SU-DHL-6 (cell line): ENCODE results near the gene LEF1.

Experiments used
- H2AFZ ChIP-seq: fragments of 200-600 bp; sonication (generic); 2 replicates; pipeline ENCODE4 v1.6.1; 2014; ENCODE audit warnings: low read depth, mild to moderate bottlenecking, moderate library complexity, mixed read lengths, antibody characterized with exemption, low read length; ENCODE audit not compliant: severe bottlenecking
- H3F3A ChIP-seq: fragments of 200-600 bp; shearing (Covaris generic); 2 replicates; pipeline ENCODE4 v1.6.0; 2016; ENCODE audit warnings: antibody characterized with exemption, mild to moderate bottlenecking; ENCODE audit not compliant: insufficient read depth
- H3K27ac ChIP-seq: fragments of 200-600 bp; sonication (generic); 2 replicates; pipeline ENCODE4 v1.5.1; 2016; ENCODE audit warnings: low read depth, mild to moderate bottlenecking, low read length, moderate library complexity, mixed read lengths
- H3K27me3 ChIP-seq: fragments of 200-600 bp; sonication (generic), shearing (Covaris generic); 2 replicates; pipeline ENCODE4 v1.6.0; 2014; ENCODE audit warnings: mild to moderate bottlenecking, low read length
- H3K36me3 ChIP-seq: fragments of 200-600 bp; sonication (generic); 2 replicates; pipeline ENCODE4 v1.6.1; 2014; ENCODE audit warnings: mild to moderate bottlenecking, low read length, mixed read lengths
- H3K4me2 ChIP-seq: fragments of 300-600, 200-600 bp; shearing (Covaris generic), sonication (generic); 2 replicates; pipeline ENCODE4 v1.6.0; 2014; ENCODE audit warnings: low read length, low read depth, mild to moderate bottlenecking; ENCODE audit not compliant: poor library complexity, severe bottlenecking
- H3K4me3 ChIP-seq: fragments of 200-600 bp; sonication (generic); 2 replicates; pipeline ENCODE4 v1.5.1; 2014; ENCODE audit warnings: antibody characterized with exemption, low read length, mild to moderate bottlenecking, mixed read lengths; ENCODE audit not compliant: insufficient read depth, poor library complexity, severe bottlenecking
- H3K79me2 ChIP-seq: fragments of 200-600 bp; sonication (generic); 2 replicates; pipeline ENCODE4 v1.6.1; 2014; ENCODE audit warnings: mild to moderate bottlenecking, low read length, moderate library complexity; ENCODE audit not compliant: insufficient read depth
- H3K9ac ChIP-seq: fragments of 200-600 bp; sonication (generic); 2 replicates; pipeline ENCODE4 v1.7.0; 2014; ENCODE audit warnings: mild to moderate bottlenecking, low read length
- H3K9me2 ChIP-seq: fragments of 200-600 bp; sonication (generic); replicated peaks from 2 replicates; pipeline ENCODE4 v1.6.1; 2014; ENCODE audit warnings: low read length; ENCODE audit not compliant: insufficient read depth
- H3K9me3 ChIP-seq: fragments of 200-600 bp; sonication (generic); 2 replicates; pipeline ENCODE4 v1.6.1; 2014; ENCODE audit warnings: low read length, mixed read lengths; ENCODE audit not compliant: insufficient read depth
- H4K20me1 ChIP-seq: fragments of 200-600 bp; sonication (generic); 2 replicates; pipeline ENCODE4 v1.6.1; 2014; ENCODE audit warnings: low read depth, mild to moderate bottlenecking, antibody characterized with exemption, low read length, moderate library complexity, mixed read lengths
- CTCF ChIP-seq: fragments of 200-600 bp; sonication (generic); IDR thresholded peaks from one replicate; pipeline ENCODE4 v1.5.1; 2017; ENCODE audit warnings: antibody characterized with exemption, mild to moderate bottlenecking, low read length, moderate library complexity; ENCODE audit not compliant: insufficient read depth, poor library complexity, severe bottlenecking
- EZH2phosphoT487 ChIP-seq: fragments of 200-600 bp; sonication (generic), shearing (Covaris generic); conservative IDR thresholded peaks from 2 replicates; pipeline ENCODE4 v1.6.1; 2018; ENCODE audit warnings: mild to moderate bottlenecking, antibody characterized with exemption, low read length, moderate library complexity, mixed read lengths

LEF1 gene

GRCh38 chr4:108056418-108056817, 112.3 kb downstream of the LEF1 start:
- Histone ChIP-seq H3K9ac (no peak overlapping the region), H3K27ac (no peak overlapping the region), H3F3A (no peaks in the 10 kb centered on the region), H3K9me2 (no peaks in the 10 kb centered on the region), H4K20me1 (no peaks in the 10 kb centered on the region), H3K27me3 (no peaks in the 10 kb centered on the region), H3K79me2 (no peaks in the 10 kb centered on the region), H3K36me3 (no peaks in the 10 kb centered on the region), H3K9me3 (no peaks in the 10 kb centered on the region), H3K4me3 (no peak overlapping the region), H3K4me2 (no peak overlapping the region), H2AFZ (no peak overlapping the region)
- TF ChIP-seq CTCF (no peak), EZH2phosphoT487 (no peak)

- Histone ChIP-seq H3K79me2 (no peaks in the 10 kb centered on the region), H3K9ac (no peak overlapping the region), H3K27ac (no peak overlapping the region), H3K36me3 (no peaks in the 10 kb centered on the region), H3K4me3 (no peak overlapping the region), H2AFZ (no peak overlapping the region), H3K4me2 (no peak overlapping the region), H3K27me3 (no peaks in the 10 kb centered on the region), H3K9me3 (no peaks in the 10 kb centered on the region), H3F3A (no peaks in the 10 kb centered on the region), H3K9me2 (no peaks in the 10 kb centered on the region), H4K20me1 (no peaks in the 10 kb centered on the region)
- TF ChIP-seq EZH2phosphoT487 (no peak), CTCF (no peak)
Measured at GRCh38 chr4:108055787-108056186, 112.9 kb downstream of the LEF1 start.

GRCh38 chr4:108054025-108054638, 114.6 kb downstream of the LEF1 start:
- Histone ChIP-seq H3K79me2 (no peaks in the 10 kb centered on the region), H3K4me3 (no peak overlapping the region), H2AFZ (no peak overlapping the region), H3K36me3 (no peaks in the 10 kb centered on the region), H3K9ac (no peak overlapping the region), H3K9me2 (no peaks in the 10 kb centered on the region), H3K9me3 (no peaks in the 10 kb centered on the region), H3K27me3 (no peaks in the 10 kb centered on the region), H3K4me2 (no peak overlapping the region), H3K27ac (no peak overlapping the region), H4K20me1 (no peaks in the 10 kb centered on the region), H3F3A (no peaks in the 10 kb centered on the region)
- no peak for TF ChIP-seq CTCF
- no peak for TF ChIP-seq EZH2phosphoT487
